GM19468 (cell line): ENCODE data around the gene COL9A2.

Source experiments
- ATAC-seq: cut with Tn5 transposase; IDR thresholded peaks from one replicate; pipeline ENCODE4 v1.9.1; 2021; ENCODE audit warnings: mild to moderate bottlenecking, moderate library complexity, moderate number of reproducible peaks; ENCODE audit not compliant: unreplicated experiment; ENCODE audit errors: extremely low read depth

COL9A2 gene

DNA sequence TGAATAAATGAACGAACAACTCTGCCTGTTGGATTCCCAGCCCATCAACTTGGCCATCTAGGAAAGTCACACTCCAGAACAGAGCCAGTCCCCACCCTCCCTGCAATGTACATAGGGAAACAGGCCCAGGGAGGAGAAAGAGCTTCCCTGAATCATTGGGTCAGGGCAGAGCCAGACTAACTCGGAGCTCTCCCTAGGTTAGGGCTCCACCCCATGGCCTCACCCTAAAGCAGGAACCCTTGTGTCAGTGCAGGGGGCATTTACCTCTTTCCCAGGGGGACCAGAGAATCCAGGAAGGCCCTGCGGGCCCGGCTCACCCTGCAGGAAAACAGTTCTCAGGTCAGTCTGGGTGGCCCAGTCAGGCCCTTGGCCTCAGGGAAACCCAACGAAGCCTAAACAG lies 11.6 kb downstream of the COL9A2 start:
- ATAC-seq, result no peak

DNA sequence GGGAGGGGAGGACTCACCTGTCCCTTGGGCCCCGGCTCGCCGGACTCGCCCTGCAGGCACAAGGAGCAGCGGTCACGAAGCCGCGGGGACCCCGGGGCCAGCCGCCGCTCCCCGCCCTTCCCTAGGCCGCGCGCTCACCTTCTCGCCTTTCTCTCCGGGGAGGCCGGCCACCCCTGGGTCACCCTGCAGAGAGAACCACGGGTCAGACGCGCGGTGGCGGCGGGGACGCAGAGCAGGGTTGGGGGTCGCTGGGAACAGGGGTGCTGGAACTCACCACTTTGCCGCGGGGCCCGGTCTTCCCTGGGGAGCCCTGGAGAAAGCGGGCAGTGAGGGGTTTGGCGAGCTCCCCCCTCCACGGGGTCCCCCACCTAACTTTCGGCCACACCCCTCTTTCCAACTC lies 13.3 kb downstream of the COL9A2 start:
- ATAC-seq, result no peak

GRCh38 chr1:40303051-40303771 lies 13.9 kb downstream of the COL9A2 start:
- no peak for ATAC-seq

- ATAC-seq, result no peak
Observed at GRCh38 chr1:40302475-40302874, 14.6 kb downstream of the COL9A2 start.

DNA sequence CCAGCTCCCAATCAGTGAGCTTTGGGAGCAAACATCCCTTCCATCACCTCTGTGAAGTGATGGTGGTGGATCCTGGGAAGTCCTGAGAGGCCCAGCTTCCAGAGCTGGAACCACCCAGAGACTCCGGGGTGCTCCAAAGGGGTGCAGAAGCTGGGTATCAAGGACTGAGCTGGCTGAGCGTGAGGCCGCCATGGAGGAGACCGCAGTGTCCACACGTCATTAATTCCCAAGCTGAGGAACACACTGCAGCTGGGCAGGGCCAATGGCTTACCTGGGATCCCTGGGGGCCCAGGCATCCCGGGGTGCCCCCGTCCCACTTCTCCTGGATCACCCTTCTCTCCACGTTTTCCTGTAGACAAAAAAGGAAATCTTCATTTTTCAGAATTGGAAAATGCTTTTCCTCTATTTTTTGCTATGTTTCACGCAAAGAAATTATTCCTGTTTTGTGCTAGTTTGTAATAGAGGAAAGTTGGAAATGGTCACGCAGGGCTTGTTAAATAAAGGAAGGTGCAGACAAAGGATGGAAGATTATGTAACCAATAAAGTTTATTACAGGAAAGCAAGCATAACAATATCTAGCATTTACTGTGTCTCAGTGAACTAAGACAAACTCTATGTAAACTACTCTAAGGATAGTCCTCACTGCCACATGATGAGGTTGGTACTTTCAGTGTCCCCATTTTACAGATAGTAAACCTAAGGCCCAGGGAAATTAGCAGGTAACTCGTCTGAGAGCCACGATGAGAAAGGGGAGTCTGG lies 15.4 kb downstream of the COL9A2 start:
- ATAC-seq, result no peak

DNA sequence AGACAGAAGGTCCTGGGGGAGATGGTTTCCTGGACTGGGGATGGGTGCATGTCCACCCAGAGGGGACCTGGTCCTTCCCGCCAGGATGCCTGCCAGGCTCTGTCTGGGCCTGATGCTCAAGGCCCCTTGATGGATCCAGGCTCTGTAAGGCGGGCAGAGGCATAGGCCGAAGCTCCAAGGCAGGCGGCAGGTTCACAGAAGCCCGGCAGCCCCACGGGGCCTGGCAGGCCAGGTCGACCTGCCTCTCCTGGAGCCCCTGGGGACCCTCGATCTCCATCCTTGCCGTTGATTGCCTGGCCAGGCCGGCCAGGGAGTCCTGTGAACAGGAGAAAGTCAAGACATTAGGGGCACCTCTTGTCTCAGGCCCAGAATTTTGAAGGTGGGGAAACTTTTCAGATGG lies 16.0 kb downstream of the COL9A2 start:
- ATAC-seq, result no peak

DNA sequence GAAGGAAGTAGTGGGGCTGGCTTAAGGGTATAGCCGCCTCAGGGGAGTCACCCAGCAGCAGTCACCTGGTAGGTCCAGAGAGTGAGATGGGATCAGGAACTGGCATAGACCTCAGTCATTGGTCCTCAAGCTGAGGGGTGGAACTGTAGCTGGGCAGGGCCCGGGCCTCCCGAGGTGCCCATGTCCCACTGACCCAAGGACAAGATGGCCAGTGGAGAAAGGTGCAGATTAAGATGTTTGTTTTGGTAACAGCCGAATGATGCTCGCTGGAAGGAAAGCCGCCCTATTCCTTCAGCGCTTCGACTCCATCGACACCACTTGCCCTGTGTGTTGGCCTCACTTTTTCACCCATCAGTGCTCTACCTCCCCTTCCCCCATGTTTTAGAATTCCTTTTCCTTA lies 16.4 kb downstream of the COL9A2 start:
- no peak for ATAC-seq

DNA sequence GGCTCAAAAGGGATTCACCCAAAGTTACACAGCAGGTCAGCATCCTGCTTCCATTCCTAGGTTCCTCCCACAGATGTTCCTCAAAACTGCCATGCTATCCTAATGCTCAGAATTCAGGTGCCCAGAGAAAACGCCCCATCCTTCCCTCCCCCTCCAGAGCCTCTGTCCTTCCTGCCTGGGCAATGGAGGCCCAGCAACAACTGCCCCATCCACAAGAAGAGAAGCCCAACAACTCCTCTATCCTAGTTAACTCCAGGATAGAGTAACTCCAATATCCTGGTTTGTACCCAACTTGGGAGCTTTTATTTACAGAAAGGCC lies 16.9 kb downstream of the COL9A2 start:
- no peak for ATAC-seq

GRCh38 chr1:40299366-40300248 lies 17.5 kb downstream of the COL9A2 start:
- no peak for ATAC-seq

DNA sequence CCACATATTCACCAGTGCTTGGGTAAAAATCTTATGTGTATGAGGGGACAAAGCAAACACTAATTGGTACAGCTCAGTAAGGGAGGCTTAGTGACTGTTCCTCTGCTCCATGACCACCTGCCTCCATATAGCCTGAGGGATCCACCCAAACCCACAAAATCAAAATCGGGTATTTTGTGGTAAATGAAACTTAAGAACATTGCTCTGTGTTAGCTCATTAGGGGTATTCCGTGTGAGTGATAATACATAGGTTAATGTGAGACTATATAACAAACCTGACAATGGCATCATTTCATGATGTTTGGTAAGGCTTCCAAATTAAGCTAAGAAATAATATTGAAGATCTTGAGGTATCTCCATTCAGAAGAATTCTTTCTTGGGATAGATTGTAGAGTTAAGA lies 25.8 kb downstream of the COL9A2 start:
- no peak for ATAC-seq

GRCh38 chr1:40281853-40282252 lies 35.2 kb downstream of the COL9A2 start:
- no peak for ATAC-seq

DNA sequence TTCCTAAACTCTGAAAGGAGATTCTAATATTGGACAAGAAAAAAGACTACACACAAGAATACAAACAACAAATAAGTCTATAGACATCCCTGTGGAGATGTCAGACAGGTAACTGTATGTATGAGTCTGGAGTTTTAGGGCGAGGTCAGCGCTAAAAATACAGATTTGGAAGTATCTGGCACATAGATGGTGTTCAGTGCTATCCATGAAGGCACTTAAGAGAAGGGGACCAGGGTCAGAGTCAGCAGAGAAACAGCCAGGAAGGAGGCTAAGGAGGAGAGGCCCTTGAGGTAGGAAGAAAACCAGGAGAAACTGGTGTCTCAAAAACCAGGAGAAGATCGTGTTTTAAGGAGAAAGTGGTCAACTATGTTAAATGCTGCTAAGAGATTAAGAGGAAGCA lies 41.0 kb downstream of the COL9A2 start:
- ATAC-seq, result no peak

GRCh38 chr1:40274331-40274730 lies 42.8 kb downstream of the COL9A2 start:
- ATAC-seq, result no peak

- no peak for ATAC-seq
Observed at GRCh38 chr1:40273547-40274166, 43.4 kb downstream of the COL9A2 start.

- no peak for ATAC-seq
Observed at GRCh38 chr1:40272653-40273213, 44.4 kb downstream of the COL9A2 start.

GRCh38 chr1:40270152-40270834 lies 46.8 kb downstream of the COL9A2 start:
- ATAC-seq, result no peak

DNA sequence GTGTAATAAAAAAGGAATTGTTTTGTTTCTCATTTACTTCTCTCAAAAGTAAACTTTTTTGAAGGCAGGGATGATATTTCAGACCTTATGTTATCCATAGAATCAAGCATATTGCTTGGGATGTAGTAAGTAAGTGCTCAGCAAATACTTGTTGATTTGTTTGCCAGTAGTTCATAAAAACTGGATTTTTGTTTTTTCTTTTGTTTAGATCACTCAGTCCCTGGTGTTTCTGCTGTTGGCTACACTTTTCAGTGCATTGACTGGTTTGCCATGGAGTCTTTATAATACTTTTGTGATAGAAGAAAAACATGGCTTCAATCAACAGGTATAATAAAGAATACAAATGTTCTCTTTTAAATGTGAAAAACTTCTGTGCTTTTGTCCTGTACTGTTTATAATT lies 48.9 kb downstream of the COL9A2 start:
- ATAC-seq, result no peak

DNA sequence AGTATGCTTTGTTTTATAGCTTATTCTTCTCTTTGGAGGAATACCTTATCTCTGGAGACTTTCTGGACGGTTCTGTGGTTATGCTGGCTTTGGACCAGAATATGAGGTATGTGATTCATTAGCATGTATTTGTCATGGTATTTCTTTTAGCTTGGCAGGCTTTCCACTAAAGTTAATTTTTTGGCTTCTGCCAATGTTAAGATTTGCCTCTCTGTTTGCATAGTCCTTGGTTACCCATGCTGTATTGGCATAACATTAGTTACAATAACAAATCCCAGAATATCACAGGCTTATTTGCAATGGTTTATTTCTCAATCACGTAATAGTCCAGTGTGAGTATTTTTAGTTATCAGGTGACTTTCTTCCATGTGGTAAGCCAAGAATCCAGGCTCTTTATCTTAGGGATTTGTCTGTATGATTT lies 49.3 kb downstream of the COL9A2 start:
- no peak for ATAC-seq

DNA sequence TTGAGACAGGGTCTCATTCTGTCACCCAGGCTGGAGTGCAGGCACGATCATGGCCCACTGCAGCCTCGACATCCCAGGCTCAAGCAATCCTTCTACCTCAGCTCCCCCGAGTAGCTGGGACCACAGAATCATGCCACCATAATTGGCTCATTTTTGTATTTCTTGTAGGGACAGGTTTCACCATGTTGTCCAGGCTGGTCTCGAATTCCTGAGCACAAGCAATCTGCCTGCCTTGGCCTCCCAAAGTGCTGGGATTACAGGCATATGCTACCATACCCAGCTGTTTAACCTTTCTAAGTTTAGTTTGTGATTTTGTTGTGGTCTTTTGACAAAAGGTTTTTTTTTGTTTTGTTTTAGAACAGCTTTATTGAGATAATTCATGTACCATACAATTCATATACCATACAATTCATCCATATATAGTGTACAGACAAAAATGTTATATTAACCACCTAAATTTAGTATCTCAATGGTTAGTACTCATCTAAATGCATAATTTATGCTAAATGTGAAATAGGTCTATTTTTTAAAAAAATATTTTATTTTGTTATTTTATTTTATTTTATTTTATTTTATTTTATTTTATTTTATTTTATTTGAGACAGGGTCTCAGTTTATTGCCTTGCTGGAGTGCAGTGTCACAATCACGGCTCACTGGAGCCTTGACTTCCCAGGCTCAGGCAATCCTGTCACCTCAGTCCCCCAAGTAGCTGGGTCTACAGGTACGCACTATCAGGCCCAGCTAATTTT lies 50.1 kb downstream of the COL9A2 start:
- no peak for ATAC-seq
